HUDEP-2 (cell line): ENCODE measurements around the gene WNT8A.
A peak's percentile ranks its signal among the peaks of the same experiment; 100 is the strongest.
"Not testable (repeated sequence)": the region's sequence is repeated elsewhere in the genome, so short reads cannot be mapped to it uniquely, and the experiment has no call there.

Source experiments
- DNase-seq, 76 experiments: peaks; one replicate each; lab custom pipeline; 2025; ENCODE audit not compliant: unreplicated experiment in 76 of 76; lab: John Stamatoyannopoulos, UW

Gene WNT8A, protein sequence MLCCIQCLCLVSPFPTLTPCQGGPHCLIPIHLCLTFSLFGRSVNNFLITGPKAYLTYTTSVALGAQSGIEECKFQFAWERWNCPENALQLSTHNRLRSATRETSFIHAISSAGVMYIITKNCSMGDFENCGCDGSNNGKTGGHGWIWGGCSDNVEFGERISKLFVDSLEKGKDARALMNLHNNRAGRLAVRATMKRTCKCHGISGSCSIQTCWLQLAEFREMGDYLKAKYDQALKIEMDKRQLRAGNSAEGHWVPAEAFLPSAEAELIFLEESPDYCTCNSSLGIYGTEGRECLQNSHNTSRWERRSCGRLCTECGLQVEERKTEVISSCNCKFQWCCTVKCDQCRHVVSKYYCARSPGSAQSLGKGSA

DNA sequence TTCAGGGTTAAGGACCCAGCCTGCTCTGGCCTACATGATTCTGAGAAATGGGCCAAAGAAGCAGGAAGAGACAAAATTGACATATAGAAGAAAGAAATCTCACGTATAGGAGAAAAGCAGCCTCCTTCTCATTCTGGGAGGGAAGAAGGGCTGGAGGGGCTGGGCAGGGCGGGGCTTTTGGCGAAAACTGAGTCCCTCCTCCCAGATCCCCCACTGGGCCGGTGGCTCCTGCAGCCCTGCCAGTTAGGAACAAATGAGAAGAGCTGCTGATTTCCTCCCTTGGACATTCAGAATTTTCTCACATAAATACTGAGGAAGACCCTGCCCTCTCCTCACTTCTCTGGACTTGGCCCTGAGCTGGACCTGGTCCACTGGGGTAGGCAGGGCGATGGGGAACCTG lies at the start of gene WNT8A:
TSS of gene WNT8A (plus strand) at position 332 of the 400 bp plus-strand sequence. CDS start 95 bp downstream, outside the sequence.
- no peak for DNase-seq

DNA sequence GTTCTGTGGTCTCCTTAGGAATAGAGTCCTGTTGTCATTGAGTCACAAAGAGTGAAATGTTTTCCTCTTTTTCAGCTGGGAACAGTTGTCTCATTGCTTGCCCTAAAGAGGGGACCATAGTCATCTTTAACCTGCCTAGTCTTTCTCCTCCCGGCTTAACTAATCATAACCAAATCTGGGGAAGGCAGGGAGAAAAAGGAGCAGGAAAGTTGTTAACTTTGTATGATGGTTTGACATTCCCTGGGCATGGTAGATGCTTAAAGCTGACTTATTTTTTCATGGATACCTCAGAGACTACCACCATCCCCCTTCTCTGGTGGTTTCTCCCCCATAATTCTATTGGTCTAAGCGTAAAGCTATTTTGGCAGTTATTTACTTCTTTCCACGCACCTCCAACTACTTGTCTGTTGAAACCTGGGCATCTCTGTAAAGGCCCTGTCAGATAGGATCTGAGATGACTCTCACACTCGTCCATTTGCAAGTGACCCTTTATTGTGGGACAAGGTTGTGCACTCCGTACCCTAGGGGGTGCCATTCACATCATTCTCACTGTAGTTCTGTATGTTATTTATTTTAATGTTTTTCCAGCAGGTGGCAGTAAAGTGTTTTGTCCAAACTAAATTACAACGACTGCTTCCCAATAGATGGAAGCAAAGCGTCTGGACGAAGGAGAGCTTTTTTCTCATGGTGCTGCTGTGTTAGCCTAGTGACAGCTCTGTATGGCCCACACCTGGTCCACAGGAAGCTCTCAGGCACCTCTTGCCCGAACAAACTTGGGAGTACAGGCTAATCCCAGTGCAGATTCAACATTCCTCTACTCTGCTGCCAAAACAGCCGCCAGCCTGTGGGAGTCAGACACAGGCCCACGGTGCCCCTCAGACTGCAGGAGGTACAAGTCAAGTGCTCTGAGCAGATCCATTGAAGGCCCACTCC lies 48.0 kb upstream of the WNT8A start:
- DNase-seq, result peak in 70 of 76 experiments; percentile 14 to 92 (median 66)

GRCh38 chr5:138037271-138037670 lies 46.6 kb upstream of the WNT8A start:
- peak in 2 of 76 experiments; percentile 3 to 23 for DNase-seq

- no peak for DNase-seq
Observed at GRCh38 chr5:138037907-138038633, 45.8 kb upstream of the WNT8A start.

DNA sequence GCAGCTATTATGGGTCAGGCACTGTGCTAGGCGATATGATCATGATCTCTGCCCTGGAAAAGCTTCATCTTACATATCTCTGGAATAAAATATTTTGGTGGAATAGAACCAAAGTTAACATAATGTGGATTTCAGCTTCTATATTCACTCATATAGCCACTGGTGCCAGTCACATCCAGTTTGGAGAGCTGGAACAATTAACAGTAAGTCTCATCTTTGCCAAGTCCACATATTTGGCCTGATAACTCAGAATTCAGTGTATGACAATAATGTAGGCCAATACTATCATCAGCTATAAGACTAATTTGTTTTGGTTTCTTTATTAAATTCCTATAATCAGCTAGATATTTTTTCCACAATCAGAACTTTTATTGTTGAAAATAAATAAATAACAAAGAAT lies 45.0 kb upstream of the WNT8A start:
- no peak for DNase-seq

GRCh38 chr5:138045283-138045682 lies 38.5 kb upstream of the WNT8A start:
- not testable (repeated sequence) for DNase-seq

- DNase-seq, result peak in 74 of 76 experiments; percentile 26 to 96 (median 78)
Observed at GRCh38 chr5:138051441-138052296, 32.2 kb upstream of the WNT8A start.

GRCh38 chr5:138052718-138053117 lies 31.1 kb upstream of the WNT8A start:
- DNase-seq, result not testable (repeated sequence)

GRCh38 chr5:138053554-138053953 lies 30.3 kb upstream of the WNT8A start:
- DNase-seq, result no peak

GRCh38 chr5:138054206-138054605 lies 29.6 kb upstream of the WNT8A start:
- no peak for DNase-seq

DNA sequence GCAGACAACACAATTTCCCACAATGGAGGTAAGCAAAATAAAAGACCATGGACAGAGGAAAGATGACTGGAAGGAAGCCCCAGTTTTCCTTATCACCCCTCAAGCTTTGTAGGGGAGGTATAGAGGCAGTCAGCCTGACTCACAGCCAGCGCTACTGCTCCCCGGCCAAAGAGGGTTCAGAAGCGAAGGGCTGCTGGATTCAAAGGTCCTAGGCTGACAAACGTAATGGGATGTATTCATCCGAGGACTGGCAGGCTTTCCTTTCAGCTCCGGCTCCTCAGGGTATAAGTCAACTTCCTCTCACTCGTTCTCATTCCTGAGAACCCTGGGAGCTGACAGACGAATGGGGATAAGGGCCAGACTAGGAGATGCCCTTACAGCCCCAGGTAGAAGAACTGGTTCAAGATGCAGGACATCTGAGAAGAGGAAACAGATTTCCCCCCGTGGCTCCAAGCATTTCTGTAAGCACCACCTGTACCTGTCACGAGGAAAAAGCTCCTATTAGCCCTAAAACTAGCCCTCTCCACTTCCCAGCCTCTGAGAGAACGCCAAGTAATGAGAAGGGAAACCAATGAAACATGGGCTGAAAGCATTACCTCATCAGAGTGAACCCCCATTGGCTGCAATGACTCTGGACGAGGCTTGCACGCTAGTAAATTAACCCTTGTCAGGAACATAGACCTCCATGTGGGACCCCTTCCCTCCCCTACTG lies 28.8 kb upstream of the WNT8A start:
- peak in 1 of 76 experiments; percentile 4 for DNase-seq

GRCh38 chr5:138064526-138064925 lies 19.3 kb upstream of the WNT8A start:
- no peak for DNase-seq

DNA sequence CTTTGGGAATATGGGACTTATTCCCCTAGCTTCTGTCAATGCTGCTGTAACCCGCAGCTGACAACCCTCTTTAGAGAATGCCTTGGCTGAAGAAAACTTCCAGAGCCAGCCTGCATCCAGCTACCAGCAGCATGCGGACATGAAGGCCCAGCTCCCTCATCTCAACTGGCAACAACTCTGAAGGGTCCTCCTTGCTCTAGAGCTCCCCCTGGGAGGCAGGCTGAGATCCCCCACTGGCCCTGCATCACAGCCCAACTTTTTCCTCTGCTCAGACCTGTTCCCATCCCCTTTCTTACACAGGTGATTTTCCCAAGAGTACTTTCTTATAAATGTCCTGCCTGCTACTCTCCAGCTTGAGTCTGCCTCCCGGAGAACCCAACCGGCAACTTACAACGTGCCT lies 18.7 kb upstream of the WNT8A start:
- DNase-seq, result peak in 17 of 76 experiments; percentile 2 to 33 (median 13)

- DNase-seq, result no peak
Observed at GRCh38 chr5:138067945-138068344, 15.9 kb upstream of the WNT8A start.

GRCh38 chr5:138068742-138069600 lies 14.9 kb upstream of the WNT8A start:
- peak in 70 of 76 experiments; percentile 8 to 82 (median 62) for DNase-seq

GRCh38 chr5:138070026-138070425 lies 13.8 kb upstream of the WNT8A start:
- not testable (repeated sequence) for DNase-seq

DNA sequence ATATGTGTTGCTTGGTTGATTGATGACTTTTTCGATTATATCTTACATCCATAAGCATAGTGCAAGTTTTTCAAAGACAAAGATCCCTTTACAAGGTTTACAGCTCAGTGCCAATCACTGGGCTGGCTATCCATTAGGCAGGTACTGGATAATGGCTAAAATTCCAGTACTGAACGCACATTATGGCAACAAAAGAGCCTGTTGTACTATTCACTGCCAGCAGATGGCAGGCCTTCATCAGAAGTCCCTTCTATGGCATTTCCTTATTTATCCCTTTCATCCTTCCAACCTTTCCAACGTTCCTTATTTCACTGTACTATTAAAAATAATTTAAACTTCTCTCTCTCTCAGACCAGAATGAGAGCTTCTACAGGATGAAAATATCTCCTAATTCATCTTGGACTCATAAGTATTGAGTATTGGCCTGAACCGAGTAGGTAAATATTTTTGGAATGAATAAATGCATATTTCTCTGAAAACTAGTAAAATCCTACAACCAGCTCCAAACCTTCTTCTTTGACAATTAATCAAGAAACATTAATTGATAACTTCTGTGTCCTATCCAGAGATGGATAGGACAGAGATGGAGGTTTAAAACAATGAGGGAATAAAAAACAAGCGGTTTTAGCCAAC lies 6.7 kb upstream of the WNT8A start:
- DNase-seq, result peak in 36 of 76 experiments; percentile 3 to 52 (median 20)
